Testis (tissue), 2 donors: ENCODE results near the gene SPDYE6.
"Not testable (repeated sequence)": the region's sequence is repeated elsewhere in the genome, so short reads cannot be mapped to it uniquely, and the experiment has no call there.

Source experiments
- CTCF ChIP-seq, 3 experiments: fragments of 450-650 bp in 2 of 3; fragments of 200-600 bp in 1 of 3; sonication (generic) in 1 of 3; IDR thresholded peaks; one replicate each; pipeline ENCODE4 v1.5.1; 2016 to 2019; ENCODE audit warnings: antibody characterized with exemption in 3 of 3, mild to moderate bottlenecking in 2 of 3, moderate library complexity in 1 of 3
- POLR2A ChIP-seq: fragments of 450-650 bp; IDR thresholded peaks from one replicate; pipeline ENCODE4 v1.6.1; 2017; ENCODE audit warnings: antibody characterized with exemption, mild to moderate bottlenecking, moderate library complexity

- not testable (repeated sequence) for TF ChIP-seq CTCF (IDR thresholded peaks at IDR 0.05); POLR2A
These were observed 29.1 kb downstream of the SPDYE6 start for GRCh38 chr7:102327183-102327582.
